DOHH2 (cell line): ENCODE data around the gene CHD6.

Experiments used
- EZH2phosphoT487 ChIP-seq: fragments of 200-600 bp; sonication (generic); IDR thresholded peaks from 2 replicates; pipeline ENCODE4 v1.6.1; 2017; ENCODE audit warnings: borderline replicate concordance, mild to moderate bottlenecking, antibody characterized with exemption, low read length, moderate library complexity, mixed read lengths
- TF ChIP-seq, protein P1 (sequence below): fragments of 200-600 bp; sonication (generic); IDR thresholded peaks from one replicate; pipeline ENCODE4 v1.5.1; 2014; ENCODE audit warnings: antibody characterized with exemption, mild to moderate bottlenecking, low read depth, low read length; ENCODE audit not compliant: poor library complexity, severe bottlenecking

DNA sequence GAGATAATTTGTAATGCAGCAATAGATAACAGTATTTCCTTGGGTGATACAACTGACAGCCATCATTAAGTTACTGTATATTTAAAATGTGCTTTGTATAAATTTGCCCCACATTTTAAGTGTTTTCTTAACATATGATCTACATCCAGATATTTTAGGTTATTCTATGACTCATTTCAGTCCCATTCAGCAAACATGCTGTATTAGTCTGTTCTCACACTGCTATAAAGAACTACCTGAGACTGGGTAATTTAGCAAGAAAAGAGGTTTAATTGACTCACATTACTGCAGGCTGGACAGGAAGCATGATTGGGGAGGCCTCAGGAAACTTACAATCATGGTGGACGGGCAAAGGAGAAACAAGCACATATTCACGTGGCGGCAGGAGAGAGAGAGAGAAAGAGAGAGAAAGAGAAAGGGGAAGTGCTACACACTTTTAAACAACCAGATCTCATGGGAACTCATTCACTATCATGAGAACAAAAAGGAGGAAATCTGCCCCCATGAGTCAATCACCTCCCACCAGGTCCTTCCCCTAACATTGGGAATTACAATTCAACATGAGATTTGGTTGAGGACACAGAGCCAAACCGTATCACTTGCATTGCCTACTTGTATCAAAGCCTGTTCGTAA is 9.6 kb upstream of the CHD6 start:
- TF ChIP-seq, protein P1, sequence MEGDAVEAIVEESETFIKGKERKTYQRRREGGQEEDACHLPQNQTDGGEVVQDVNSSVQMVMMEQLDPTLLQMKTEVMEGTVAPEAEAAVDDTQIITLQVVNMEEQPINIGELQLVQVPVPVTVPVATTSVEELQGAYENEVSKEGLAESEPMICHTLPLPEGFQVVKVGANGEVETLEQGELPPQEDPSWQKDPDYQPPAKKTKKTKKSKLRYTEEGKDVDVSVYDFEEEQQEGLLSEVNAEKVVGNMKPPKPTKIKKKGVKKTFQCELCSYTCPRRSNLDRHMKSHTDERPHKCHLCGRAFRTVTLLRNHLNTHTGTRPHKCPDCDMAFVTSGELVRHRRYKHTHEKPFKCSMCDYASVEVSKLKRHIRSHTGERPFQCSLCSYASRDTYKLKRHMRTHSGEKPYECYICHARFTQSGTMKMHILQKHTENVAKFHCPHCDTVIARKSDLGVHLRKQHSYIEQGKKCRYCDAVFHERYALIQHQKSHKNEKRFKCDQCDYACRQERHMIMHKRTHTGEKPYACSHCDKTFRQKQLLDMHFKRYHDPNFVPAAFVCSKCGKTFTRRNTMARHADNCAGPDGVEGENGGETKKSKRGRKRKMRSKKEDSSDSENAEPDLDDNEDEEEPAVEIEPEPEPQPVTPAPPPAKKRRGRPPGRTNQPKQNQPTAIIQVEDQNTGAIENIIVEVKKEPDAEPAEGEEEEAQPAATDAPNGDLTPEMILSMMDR, result no peak
- TF ChIP-seq EZH2phosphoT487, result no peak
